Heart left ventricle (tissue), 16 donors: Measurements from ENCODE around the gene LSAMP. TPM values are rescaled to one million over a fixed set of nuclear protein-coding genes. Genes with fewer than 3 reads are reported as not detected.

ENCODE experiments used
- ATAC-seq, 4 donors: fragments of 200-7000 bp; cut with Tn5 transposase; one replicate each; pipeline ENCODE4 v1.9.1; 2020 to 2022; ENCODE audit warnings: moderate library complexity in 4 of 4, mild to moderate bottlenecking in 3 of 4, moderate number of reproducible peaks in 1 of 4
- DNase-seq, 5 donors: peaks; one replicate each; pipeline ENCODE4 v3.0.0-alpha.2; 2020
- H3K27ac ChIP-seq, 12 donors: fragments of 200-600 bp; sonication (generic) in 4 of 12; one replicate each; pipeline versions ENCODE4 v1.5.0 to v1.8.0; 2016 to 2022; ENCODE audit warnings: mild to moderate bottlenecking in 2 of 12
- H3K27me3 ChIP-seq, 9 donors: fragments of 200-600 bp; sonication (generic) in 2 of 9; one replicate each; pipeline versions ENCODE4 v1.5.1 to v1.8.0; 2016 to 2022; ENCODE audit warnings: mild to moderate bottlenecking in 3 of 9
- H3K36me3 ChIP-seq, 9 donors: fragments of 200-600 bp; sonication (generic) in 2 of 9; one replicate each; pipeline versions ENCODE4 v1.5.0 to v1.8.0; 2018 to 2022; ENCODE audit warnings: mild to moderate bottlenecking in 2 of 9
- H3K4me1 ChIP-seq, 12 donors: fragments of 200-600 bp; sonication (generic) in 4 of 12; one replicate each; pipeline versions ENCODE4 v1.5.0 to v1.8.0; 2016 to 2022; ENCODE audit warnings: mild to moderate bottlenecking in 3 of 12
- H3K4me3 ChIP-seq, 12 donors: fragments of 200-600 bp; sonication (generic) in 4 of 12; one replicate each; pipeline versions ENCODE4 v1.5.0 to v1.8.0; 2017 to 2022; ENCODE audit warnings: mild to moderate bottlenecking in 9 of 12, moderate library complexity in 4 of 12
- H3K9me3 ChIP-seq, 12 donors: fragments of 200-600 bp; sonication (generic) in 4 of 12; one replicate each; pipeline versions ENCODE4 v1.5.0 to v1.8.0; 2016 to 2022; ENCODE audit warnings: mild to moderate bottlenecking in 1 of 12
- CTCF ChIP-seq, 12 donors: fragments of 200-600 bp; sonication (generic) in 4 of 12; IDR thresholded peaks; one replicate each; pipeline versions ENCODE4 v1.5.0 to v1.8.0; 2018 to 2022; ENCODE audit warnings: antibody characterized with exemption in 12 of 12, mild to moderate bottlenecking in 5 of 12
- POLR2A ChIP-seq, 2 donors: fragments of 450-650 bp; IDR thresholded peaks; one replicate each; pipeline ENCODE4 v1.6.1; 2017; ENCODE audit warnings: antibody characterized with exemption in 2 of 2, mild to moderate bottlenecking in 2 of 2, moderate library complexity in 2 of 2
- WGBS, 4 donors: extraction: QIAGEN DNeasy Blood & Tissue Kit in 2 of 4; methylation state at CpG; one replicate each; pipeline versions ENCODE4 v1.1.5 to v1.1.7; 2013 to 2018; 5-methylcytosine and 5-hydroxymethylcytosine counted together
- intact Hi-C, 10 donors: fragments of 100-400 bp; cut with DNase I; formaldehyde crosslinking; loops; one replicate each; pipeline versions ENCODE4 v1.11.1 to v1.14.2; 2022
- polyA plus RNA-seq, 2 donors: library from polyadenylated mRNA; stranded (reverse); fragments of 200-250 nt; gene quantifications; one replicate each; pipeline ENCODE4 v1.2.3, GENCODE V29; 2013
- total RNA-seq, 9 donors: library from RNA; depleted of rRNA in 2 of 9; stranded (reverse); fragments of >200 nt in 2 of 9; fragmentation: NEBNext Ultra II Directional in 3 of 9; extraction: Animal tissue kit (Norgen Biotek cat#: 25700) in 3 of 9; gene quantifications; one replicate each; pipeline versions ENCODE4 v1.1.0 to v1.2.4, GENCODE V29; 2016 to 2023
- donor health status: ischemic (EF 13 %, LVEDD 7.1; RV severe dilation, severe dysfunction).
- donor health status: healthy with polysubstance abuse.
- donor health status: DM: no; HTN: yes; CAD: no.
- donor health status: DM: no; HTN: no; CAD: no.
- donor health status: ischemic (EF 25% LVEDD 6.9; RV normal size, moderate dysfunction).
- donor health status: ischemic (EF 25% LVEDD 5.7; RV mildly dilated, moderate dysfunction).
- donor health status: healthy.
- donor health status: DM: yes; HTN: yes; CAD: no.
- donor health status: ischemic (EF 35%, LVEDD 5.7; RV mildly dilated, moderate dysfunction).
- donor health status: nonischemic (EF 11% LVEDD 7.7; RV severe dilation, severe dysfunction).
- donor health status: DM: yes; HTN: yes; CAD: no.
- donor health status: PGD.
- donor health status: ischemic (EF 29% LVEDD 5.4; RV normal size, mild dysfunction).
- donor health status: nonischemic (EF 23%, LVEDD 6.1; RV moderate dilation, normal function).

Gene LSAMP
- total and polyA plus RNA-seq, 11 donors = 1.6 to 52.3 (median 7.2) TPM

DNA sequence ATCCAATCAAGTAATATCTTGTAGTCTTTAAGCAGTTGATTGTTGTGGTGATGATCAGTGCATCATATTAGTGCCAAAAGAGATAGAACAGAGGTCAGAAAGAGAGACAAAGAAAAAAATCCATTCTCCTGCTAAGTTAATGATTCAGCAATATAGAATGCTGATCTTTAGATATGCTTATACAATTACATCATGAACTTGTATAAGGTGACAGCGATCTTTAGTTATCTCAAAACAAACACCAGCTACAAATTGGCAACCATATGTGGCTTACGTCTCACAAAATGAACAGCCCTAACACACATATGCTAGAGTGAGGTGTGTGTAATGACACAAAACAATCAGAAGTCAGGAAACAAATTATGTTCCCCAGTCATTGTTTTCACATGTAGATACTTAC lies 12.5 kb downstream of the LSAMP start:
- H3K27ac ChIP-seq = no peak overlapping the region
- H3K36me3 ChIP-seq = no peaks in the 10 kb centered on the region
- ATAC-seq (no peak), DNase-seq (no peak)
- TF ChIP-seq CTCF (IDR thresholded peaks at IDR 0.05) (no peak), POLR2A (IDR thresholded peaks at IDR 0.05) (no peak)
- no peaks in the 10 kb centered on the region for H3K9me3 ChIP-seq
- WGBS, 4 donors = 61 to 79% (median 67%) methylated on average over 2 of the region's 2 CpGs
- no peak overlapping the region for H3K4me3 ChIP-seq
- no peaks in the 10 kb centered on the region for H3K27me3 ChIP-seq
- H3K4me1 ChIP-seq = no peaks in the 10 kb centered on the region
- intact Hi-C loops = no loop called here

DNA sequence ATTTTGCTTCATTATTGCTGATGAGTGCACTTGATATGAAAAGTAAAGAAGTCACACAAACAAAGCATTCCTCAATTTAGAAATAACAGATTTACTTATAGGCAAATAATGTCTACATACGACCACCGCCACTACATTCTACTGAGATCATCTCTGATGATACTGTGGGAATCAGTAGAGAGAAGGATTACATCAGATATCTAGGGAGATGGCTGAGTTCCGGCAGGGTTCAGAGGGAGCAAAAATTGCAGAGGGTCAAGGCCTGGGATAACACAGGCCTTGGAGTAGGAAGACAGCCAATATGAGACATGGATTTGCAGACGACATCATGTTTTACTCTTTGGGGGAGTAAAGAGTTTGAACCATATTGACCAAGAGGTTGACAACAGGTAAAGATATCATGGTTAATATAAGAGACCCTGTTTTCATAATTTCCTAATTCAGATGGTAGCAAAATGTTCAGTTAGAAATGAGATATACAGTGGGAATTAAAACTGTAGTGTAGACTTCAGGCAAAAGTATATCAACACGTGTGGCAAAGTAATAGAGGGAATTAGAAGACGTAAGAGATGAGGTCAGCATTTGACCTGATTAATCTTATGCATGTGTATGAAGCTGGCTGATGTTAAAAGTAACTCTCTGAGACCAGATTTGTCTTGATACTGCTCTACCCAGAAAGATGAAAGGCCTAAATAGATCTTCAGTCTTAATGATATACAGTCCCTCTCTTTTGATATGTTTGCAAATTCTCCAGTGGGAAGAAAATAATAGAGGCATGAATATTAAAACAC lies 15.6 kb downstream of the LSAMP start:
- DNase-seq = no peak
- intact Hi-C loops = no loop called here
- TF ChIP-seq CTCF (IDR thresholded peaks at IDR 0.05) (no peak), POLR2A (IDR thresholded peaks at IDR 0.05) (no peak)
- Histone ChIP-seq H3K36me3 (no peaks in the 10 kb centered on the region), H3K27me3 (no peaks in the 10 kb centered on the region), H3K9me3 (no peaks in the 10 kb centered on the region), H3K27ac (no peak overlapping the region), H3K4me1 (no peaks in the 10 kb centered on the region), H3K4me3 (no peak overlapping the region)
- ATAC-seq = no peak
- WGBS, 4 donors = 71 to 79% (median 75%) methylated on average over 6 of the region's 6 CpGs

DNA sequence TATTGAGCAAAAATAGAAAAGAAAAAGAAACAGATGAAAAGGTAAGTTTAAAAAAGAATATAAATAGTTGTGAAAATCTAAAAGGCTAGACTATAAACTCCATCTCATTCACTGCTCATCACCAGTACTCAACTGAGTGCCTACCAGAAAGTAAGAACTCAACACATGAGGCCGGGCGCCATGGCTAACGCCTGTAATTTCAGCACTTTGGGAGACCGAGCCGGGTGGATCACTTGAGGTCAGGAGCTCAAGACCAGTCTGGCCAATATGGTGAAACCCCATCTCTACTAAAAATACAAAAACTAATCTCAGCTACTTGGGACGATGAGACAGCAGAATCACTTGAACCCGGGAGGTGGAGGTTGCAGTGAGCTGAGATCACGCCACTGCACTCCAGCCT lies 19.3 kb downstream of the LSAMP start:
- H3K27ac ChIP-seq = no peak overlapping the region
- 87 to 89% (median 88%) methylated on average over 8 of the region's 8 CpGs for WGBS, 4 donors
- no peak for TF ChIP-seq POLR2A (IDR thresholded peaks at IDR 0.05)
- TF ChIP-seq CTCF (IDR thresholded peaks at IDR 0.05) = no peak
- H3K27me3 ChIP-seq = no peaks in the 10 kb centered on the region
- H3K4me1 ChIP-seq = no peaks in the 10 kb centered on the region
- H3K4me3 ChIP-seq = no peak overlapping the region
- DNase-seq (no peak), ATAC-seq (no peak)
- H3K36me3 ChIP-seq = no peaks in the 10 kb centered on the region
- peaks cover 0 to 8% (median 0%) of the 10 kb centered on the region in 12 donors for H3K9me3 ChIP-seq
- intact Hi-C loops = no loop called here

DNA sequence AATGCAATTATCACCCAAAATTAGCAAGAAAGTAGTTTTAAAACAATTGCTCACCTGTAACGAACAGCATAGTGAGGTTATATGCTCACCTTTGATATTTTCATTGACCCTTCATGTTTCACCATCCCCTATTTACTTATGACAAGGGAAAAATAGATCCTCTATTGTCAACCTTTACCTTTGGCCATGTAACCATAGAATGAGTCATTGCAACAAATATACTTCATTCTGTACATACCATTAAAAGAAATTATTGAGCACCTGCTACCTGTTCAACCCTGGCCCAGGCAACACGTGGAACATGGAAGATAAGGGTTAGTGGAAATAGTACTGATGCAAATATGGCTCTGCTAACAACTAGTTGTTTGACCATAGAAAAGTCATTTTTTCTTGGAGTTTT lies 20.2 kb downstream of the LSAMP start:
- intact Hi-C loops = no loop called here
- Histone ChIP-seq H3K36me3 (no peaks in the 10 kb centered on the region), H3K4me1 (no peaks in the 10 kb centered on the region), H3K4me3 (no peak overlapping the region), H3K27me3 (no peaks in the 10 kb centered on the region), H3K9me3 (peaks cover 0 to 8% (median 0%) of the 10 kb centered on the region in 12 donors), H3K27ac (no peak overlapping the region)
- TF ChIP-seq POLR2A (IDR thresholded peaks at IDR 0.05) (no peak), CTCF (IDR thresholded peaks at IDR 0.05) (no peak)
- DNase-seq (no peak), ATAC-seq (no peak)
- WGBS, 4 donors = 69 to 79% (median 76%) methylated on average over 2 of the region's 2 CpGs
